ENCODE data around the gene FAM90A1. TPM values are rescaled to one million over a fixed set of nuclear protein-coding genes. Genes with fewer than 3 reads are reported as not detected.
A peak's percentile ranks its signal among the peaks of the same experiment; 100 is the strongest.
"Not testable (repeated sequence)": the region's sequence is repeated elsewhere in the genome, so short reads cannot be mapped to it uniquely, and the experiment has no call there.

The FAM90A1 gene
- polyA plus RNA-seq (2012; ENCODE audit: insufficient read depth, insufficient read length, low read depth): 0.52 TPM

GRCh38 chr12:8226992-8227731 is at the start of gene FAM90A1:
FAM90A1 (minus strand) TSS chr12:8227618; CDS start chr12:8224832, 2,786 bp downstream.
- not testable (repeated sequence) for H3K4me1 ChIP-seq; DNase-seq; H3K9me3 ChIP-seq; H3K36me3 ChIP-seq; H3K4me3 ChIP-seq (ENCODE audit: low read depth, low read length); H3K27me3 ChIP-seq

GRCh38 chr12:8276397-8276796 is 49.0 kb upstream of the FAM90A1 start:
- not testable (repeated sequence) for H3K36me3 ChIP-seq; H3K4me1 ChIP-seq; DNase-seq; H3K9me3 ChIP-seq; H3K4me3 ChIP-seq (ENCODE audit: low read depth, low read length); H3K27me3 ChIP-seq

GRCh38 chr12:8266706-8267105 is 39.3 kb upstream of the FAM90A1 start:
- H3K9me3 ChIP-seq; DNase-seq; H3K27me3 ChIP-seq; H3K4me3 ChIP-seq (ENCODE audit: low read depth, low read length); H3K4me1 ChIP-seq; H3K36me3 ChIP-seq: not testable (repeated sequence)

GRCh38 chr12:8264236-8264635 is 36.8 kb upstream of the FAM90A1 start:
- H3K4me1 ChIP-seq; H3K27me3 ChIP-seq; H3K4me3 ChIP-seq (ENCODE audit: low read depth, low read length); H3K36me3 ChIP-seq; DNase-seq; H3K9me3 ChIP-seq: not testable (repeated sequence)

- not testable (repeated sequence) for H3K27me3 ChIP-seq, H3K36me3 ChIP-seq, H3K9me3 ChIP-seq, H3K4me1 ChIP-seq
- peak; percentile 64 for DNase-seq
- peak overlapping the region; percentile 16; the same call in 1 of the 2 replicates for H3K4me3 ChIP-seq (ENCODE audit: low read depth, low read length)
These were observed 33.7 kb upstream of the FAM90A1 start for GRCh38 chr12:8261111-8261554.

- not testable (repeated sequence) for DNase-seq; H3K27me3 ChIP-seq; H3K9me3 ChIP-seq; H3K4me3 ChIP-seq (ENCODE audit: low read depth, low read length); H3K4me1 ChIP-seq; H3K36me3 ChIP-seq
These were observed 28.9 kb upstream of the FAM90A1 start for GRCh38 chr12:8256356-8256755.

- not testable (repeated sequence) for H3K4me3 ChIP-seq (ENCODE audit: low read depth, low read length); H3K27me3 ChIP-seq; H3K4me1 ChIP-seq; DNase-seq; H3K9me3 ChIP-seq; H3K36me3 ChIP-seq
These were observed 27.3 kb upstream of the FAM90A1 start for GRCh38 chr12:8254705-8255104.

- not testable (repeated sequence) for H3K4me1 ChIP-seq; DNase-seq; H3K9me3 ChIP-seq; H3K36me3 ChIP-seq; H3K27me3 ChIP-seq; H3K4me3 ChIP-seq (ENCODE audit: low read depth, low read length)
These were observed 24.8 kb upstream of the FAM90A1 start for GRCh38 chr12:8252056-8252818.

GRCh38 chr12:8251616-8252015 is 24.2 kb upstream of the FAM90A1 start:
- H3K4me1 ChIP-seq, H3K27me3 ChIP-seq, H3K36me3 ChIP-seq, H3K9me3 ChIP-seq: not testable (repeated sequence)
- DNase-seq: peak; percentile 72
- peak overlapping the region; percentile 54 for H3K4me3 ChIP-seq (ENCODE audit: low read depth, low read length)

GRCh38 chr12:8246941-8247535 is 19.6 kb upstream of the FAM90A1 start:
- H3K9me3 ChIP-seq; H3K27me3 ChIP-seq; H3K4me3 ChIP-seq (ENCODE audit: low read depth, low read length); H3K36me3 ChIP-seq; H3K4me1 ChIP-seq; DNase-seq: not testable (repeated sequence)

- not testable (repeated sequence) for H3K4me1 ChIP-seq, H3K27me3 ChIP-seq, H3K36me3 ChIP-seq, H3K9me3 ChIP-seq, DNase-seq
- H3K4me3 ChIP-seq (ENCODE audit: low read depth, low read length): peak overlapping the region; percentile 62
These were observed 16.3 kb upstream of the FAM90A1 start for GRCh38 chr12:8243682-8244161.

- peak; percentile 97 for DNase-seq
- H3K9me3 ChIP-seq, H3K4me1 ChIP-seq, H3K27me3 ChIP-seq, H3K36me3 ChIP-seq: not testable (repeated sequence)
- H3K4me3 ChIP-seq (ENCODE audit: low read depth, low read length): peak overlapping the region; percentile 62
These were observed 15.7 kb upstream of the FAM90A1 start for GRCh38 chr12:8242880-8243681.

GRCh38 chr12:8242622-8242879 is 15.1 kb upstream of the FAM90A1 start:
- H3K27me3 ChIP-seq, H3K9me3 ChIP-seq, H3K36me3 ChIP-seq, DNase-seq, H3K4me1 ChIP-seq: not testable (repeated sequence)
- H3K4me3 ChIP-seq (ENCODE audit: low read depth, low read length): peak overlapping the region; percentile 60

GRCh38 chr12:8241917-8242621 is 14.7 kb upstream of the FAM90A1 start:
- not testable (repeated sequence) for H3K36me3 ChIP-seq, H3K27me3 ChIP-seq, H3K4me1 ChIP-seq, H3K9me3 ChIP-seq
- DNase-seq: peak; percentile 30
- H3K4me3 ChIP-seq (ENCODE audit: low read depth, low read length): peak overlapping the region; percentile 60

All from BE2C (cell line).